Activated CD4-positive, alpha-beta T cell treated with anti-CD3 and anti-CD28 coated beads, Interleukin-2, Interleukin-4, amounts not matched to agents 100 ng/mL and 50 ng/mL, durations not matched to agents 16 hours and 8 hours (primary cell): Measurements from ENCODE around the gene GABBR2.
A peak's percentile ranks its signal among the peaks of the same experiment; 100 is the strongest.
"Not testable (repeated sequence)": the region's sequence is repeated elsewhere in the genome, so short reads cannot be mapped to it uniquely, and the experiment has no call there.

Experiments
- DNase-seq: peaks from one replicate; pipeline ENCODE4 v3.0.0-alpha.2; 2020; ENCODE audit warnings: low spot score

GABBR2 gene

DNA sequence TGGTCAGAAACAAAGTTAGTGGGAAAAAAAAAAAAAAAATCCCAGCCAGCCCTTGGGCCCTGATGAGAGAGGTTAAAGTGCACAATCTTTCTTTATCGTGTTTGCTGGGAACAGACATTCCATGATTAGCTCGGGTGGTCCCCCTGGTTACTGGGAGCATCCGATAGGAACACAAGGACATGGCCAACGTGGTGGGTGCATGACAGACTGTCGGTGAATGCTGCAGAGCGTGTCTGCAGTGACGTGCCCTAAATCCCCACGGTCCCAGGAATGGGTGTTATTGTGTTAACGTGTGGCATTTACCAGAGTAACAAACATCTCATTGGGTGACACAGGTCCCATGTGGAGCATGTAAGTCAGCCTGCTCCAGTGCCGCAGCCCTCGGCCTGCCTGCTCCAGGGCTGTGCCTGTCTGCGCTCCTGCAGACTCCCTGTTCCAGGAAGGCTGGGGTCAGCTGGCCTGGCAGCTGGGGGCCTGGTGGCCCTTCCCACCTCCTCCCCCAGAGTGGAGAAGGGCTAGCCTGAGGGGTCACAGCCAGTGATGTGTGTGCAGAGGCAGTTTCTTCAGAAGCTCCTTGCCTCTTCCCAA is 419.0 kb downstream of the GABBR2 start:
- DNase-seq, result no peak

DNA sequence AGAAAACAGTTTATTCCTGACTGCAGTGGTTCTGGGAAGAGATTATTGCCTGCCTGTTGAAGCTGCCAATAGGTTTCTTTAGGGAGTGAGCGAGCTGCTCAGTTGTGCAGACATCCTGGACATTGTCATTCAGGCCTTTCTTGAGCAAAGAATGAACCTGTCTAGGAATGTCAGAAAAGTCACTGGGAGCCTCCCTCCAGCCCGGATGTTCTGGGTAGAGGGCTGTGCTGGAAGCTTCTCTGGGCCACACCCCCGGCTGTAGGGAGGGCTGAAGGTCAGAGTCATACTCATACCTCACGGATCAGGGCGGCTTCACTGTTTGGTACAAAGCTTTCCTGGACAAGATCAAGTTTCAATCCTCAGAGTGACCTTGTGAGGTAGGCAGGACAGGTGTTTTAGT is 419.9 kb downstream of the GABBR2 start:
- DNase-seq, result no peak

DNA sequence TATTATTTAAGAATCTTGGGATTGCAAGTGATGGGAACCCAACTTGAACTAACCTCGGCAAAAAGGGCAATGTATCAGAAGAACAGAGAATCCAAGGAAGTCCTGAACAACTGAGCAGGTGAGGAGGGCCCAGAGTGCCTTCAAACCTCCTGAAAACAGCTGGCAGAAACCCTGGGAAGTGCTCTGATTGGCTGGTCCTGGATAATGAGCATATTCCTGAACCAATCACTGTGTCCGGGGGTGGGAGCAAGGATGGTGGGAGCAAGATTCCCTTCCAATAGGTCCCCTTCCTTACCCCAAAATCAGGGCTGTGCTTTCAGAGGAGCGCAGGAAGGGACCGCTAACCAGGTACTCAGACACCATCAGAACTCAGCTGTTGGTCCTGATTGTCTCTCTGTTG is 421.4 kb downstream of the GABBR2 start:
- DNase-seq, result no peak

DNA sequence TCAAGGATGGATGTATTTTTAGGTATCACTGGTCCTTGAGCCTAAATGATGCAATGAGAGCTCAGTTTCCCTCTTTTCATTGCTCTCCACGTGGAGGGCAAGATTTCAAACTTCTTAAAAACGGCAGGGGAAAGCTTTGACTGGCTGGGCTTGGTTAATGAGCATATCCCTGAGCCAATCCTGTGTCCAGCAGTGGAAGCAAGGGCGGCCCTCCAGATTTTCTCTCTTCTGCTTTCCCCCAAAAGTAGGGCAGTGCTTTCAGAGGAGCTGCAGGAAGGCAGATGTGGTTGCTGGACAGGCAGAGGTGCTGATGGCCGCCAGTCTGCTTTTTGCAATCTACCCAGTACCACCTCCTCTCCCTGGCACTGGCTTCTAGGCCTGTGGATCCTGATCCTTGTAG is 423.3 kb downstream of the GABBR2 start:
- DNase-seq, result no peak

DNA sequence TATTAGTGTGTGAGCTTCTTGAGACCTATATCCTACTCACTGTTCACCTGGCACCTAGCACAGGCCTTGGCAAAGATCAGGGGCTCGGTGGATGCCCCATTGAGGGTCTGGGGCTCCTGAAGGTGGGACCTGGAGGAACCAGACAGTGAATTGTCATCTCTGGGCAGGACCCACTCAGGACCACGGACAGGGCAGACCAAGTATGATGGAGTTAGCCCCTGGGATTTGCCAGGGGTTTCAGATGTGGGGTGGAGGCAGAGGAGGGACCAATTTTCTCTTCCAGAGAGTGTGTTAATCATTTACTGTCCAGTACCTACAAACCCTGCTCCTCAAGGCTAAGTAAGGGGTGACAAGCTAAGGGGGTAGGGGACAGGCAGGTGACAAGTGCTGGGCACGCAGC is 424.0 kb downstream of the GABBR2 start:
- no peak for DNase-seq

DNA sequence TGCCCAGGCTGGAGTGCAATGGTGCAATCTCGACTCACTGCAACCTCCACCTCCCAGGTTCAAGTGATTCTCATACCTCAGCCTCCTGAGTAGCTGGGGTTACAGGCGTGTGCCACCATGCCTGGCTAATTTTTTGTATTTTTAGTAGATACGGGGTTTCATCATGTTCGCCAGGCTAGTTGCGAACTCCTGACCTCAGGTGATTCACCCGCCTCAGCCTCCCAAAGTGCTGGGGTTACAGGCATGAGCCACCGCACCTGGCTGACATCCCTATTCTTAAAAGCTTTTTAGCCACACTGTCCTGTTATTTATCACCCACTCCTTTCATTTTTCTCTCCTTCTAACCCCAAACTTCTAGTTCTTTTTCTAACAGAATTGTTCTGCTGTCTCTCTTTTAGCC is 425.6 kb downstream of the GABBR2 start:
- not testable (repeated sequence) for DNase-seq

DNA sequence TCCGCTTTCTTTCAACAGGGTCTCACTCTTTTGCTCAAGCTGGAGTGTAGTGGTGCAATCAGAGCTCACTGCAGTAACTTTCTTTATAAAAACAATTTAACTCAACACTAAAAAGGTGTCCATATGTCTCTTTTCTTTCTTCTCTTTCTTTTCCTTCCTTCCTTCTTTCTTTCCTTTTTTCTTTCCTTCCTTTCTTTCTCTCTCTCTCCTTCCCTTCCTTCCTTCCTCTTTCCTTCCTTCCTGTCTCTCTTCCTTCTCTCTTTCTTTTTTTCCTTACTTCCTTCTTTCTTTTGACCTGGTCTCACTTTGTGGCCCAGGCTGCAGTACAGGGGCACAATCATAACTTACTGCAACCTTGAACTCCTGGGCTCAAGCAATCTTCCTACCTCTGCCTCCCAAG is 427.5 kb downstream of the GABBR2 start:
- no peak for DNase-seq

DNA sequence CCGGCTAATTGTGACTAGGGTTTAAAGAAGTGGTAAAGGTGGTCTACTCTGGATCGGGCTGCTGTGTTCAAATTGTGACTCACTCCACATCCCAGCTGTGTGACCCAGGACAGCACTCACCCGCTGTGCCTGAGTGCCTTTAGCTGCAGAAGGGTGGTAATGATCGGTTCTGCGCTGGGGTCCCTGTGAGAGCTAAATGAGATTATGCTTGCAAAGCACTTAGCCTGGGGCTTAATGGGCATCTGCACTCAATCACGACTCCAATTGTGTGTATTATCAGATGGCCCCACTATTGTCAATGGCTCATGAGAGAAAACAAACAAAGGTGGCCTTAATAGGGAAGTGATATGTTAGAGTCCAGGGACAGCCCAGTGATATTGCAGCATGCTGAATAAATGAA is 428.2 kb downstream of the GABBR2 start:
- no peak for DNase-seq

DNA sequence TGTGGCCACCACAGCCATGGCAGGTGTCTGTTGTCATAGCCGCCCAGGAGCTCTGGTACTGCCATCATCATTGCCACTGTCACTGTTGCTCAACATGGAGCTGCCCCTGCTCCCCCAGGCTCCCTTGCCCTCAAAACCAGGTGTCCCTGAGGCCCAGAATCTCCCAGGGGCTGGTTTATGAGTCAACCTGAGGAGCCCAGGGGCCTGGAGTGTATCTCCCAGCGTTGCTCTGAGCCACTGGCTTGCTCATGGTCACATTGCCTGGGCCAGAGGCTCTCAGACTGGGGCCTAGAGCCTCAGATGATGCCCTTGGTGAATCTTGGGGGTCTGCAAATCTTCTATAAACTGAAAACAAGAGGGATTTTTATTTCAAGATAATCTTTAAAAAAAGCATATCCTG is 428.6 kb downstream of the GABBR2 start:
- no peak for DNase-seq

DNA sequence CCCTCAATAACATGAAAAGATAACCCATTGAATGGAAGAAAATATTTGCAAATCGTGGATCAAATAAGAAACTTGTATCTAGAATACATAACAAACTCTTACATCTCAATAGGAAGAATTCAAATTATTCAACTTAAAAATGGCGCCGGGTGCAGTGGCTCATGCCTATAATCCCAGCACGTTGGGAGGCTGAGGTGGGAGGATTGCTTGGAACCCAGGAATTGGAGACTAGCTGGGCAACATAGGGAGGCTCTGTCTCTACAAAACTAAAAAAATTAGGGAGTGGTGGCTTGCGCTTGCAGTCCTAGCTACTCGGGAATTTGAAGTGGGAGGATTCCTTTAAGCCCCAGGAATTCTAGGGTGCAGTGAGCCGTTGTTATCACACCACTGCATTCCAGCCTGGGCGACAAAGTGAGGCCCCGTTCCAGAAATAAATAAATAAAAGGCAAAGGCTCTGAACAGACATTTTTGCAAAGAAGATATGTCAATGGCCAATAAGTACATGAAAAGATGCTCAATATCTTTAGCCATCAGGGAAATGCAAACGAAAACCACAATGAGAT is 431.7 kb downstream of the GABBR2 start:
- DNase-seq, result no peak

DNA sequence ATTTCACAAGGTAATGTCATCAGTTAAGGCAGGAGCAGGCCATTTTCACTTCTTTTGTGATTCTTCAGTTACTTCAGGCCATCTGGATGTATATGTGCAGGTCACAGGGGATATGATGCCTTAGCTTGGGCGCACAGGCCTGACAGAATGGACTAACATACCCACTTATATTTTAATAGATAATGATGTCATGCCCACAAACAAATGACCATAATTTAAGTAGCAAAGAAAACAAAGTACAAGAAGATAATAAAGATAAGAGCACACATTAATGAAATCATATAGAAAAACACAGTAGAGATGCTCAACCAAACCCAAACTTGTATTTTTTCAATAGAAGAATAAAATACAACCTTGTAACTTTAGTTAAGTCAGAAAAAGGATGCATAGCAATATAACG is 433.6 kb downstream of the GABBR2 start:
- no peak for DNase-seq

DNA sequence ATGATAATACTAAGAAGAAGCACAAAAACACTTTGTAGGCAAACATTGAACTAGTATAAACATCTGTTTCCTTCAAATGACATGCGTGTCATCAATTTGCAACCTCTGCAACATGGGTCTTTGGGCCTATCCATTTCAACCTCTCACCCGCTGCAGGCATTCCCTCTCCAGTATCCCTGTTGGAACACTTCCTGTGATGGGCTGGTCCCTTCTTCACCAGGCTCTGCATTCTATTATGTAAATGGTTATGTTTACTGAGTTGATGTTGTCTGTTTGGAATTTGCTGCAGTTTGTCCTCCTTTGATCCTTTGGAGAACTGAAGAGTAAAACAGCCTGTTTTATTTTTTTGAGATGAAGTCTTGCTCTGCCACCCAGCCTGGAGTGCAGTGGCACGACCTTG is 436.7 kb downstream of the GABBR2 start:
- no peak for DNase-seq

DNA sequence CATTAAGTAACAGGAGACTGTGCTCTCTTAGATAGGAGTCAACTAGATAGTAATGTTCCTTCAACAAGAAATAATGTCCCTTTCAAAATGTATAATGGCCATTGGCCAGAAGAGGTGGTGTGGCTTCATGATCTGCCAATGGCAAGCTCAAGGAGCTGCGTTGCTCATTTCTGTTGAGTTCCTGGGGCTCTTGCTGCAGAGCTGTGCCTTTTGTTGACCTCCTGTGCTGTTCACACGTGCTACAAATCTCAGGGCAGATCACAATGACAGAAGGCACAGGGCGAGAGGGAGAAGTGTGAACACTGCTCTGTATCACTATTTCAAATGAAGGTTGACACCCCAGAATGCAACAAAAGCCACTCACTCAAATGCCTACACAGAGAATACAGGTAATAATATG is 437.3 kb downstream of the GABBR2 start:
- no peak for DNase-seq

DNA sequence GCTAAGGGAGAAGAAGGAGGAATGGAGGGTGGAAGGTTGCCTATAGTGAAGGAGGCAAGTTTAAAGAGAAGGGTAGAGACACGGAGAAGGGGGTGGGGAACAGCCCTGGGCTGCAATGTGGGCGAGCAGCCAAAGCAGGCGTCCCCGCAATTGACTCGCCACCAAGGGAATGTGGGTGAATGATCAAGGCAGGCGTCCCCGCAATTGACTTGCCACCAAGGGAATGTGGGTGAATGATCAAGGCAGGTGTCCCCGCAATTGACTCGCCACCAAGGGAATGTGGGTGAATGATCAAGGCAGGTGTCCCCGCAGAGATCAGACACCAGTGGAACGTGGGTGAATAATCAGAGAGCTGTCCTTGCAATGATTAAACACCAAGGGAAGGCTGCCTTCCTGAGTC is 438.5 kb downstream of the GABBR2 start:
- DNase-seq, result not testable (repeated sequence)

DNA sequence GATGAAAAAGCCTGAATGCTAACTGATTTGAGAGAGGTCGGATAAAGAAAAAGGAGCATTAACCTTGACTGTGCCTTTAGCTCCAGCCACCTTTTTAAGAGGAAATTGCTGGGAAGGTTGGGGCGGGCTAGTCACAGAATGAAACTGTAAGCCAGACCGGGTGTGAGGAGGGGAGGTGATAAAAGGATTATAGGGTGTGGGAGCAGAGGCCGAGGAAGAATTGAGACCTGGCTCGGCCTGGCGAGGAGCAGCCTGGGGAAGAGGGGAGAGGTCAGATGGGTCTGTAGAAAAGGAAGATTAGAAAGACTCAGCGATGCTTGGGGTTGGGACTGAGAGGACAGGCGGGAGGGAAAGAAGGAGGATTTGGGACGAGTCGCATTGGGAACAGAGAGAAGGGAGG is 439.1 kb downstream of the GABBR2 start:
- not testable (repeated sequence) for DNase-seq

DNA sequence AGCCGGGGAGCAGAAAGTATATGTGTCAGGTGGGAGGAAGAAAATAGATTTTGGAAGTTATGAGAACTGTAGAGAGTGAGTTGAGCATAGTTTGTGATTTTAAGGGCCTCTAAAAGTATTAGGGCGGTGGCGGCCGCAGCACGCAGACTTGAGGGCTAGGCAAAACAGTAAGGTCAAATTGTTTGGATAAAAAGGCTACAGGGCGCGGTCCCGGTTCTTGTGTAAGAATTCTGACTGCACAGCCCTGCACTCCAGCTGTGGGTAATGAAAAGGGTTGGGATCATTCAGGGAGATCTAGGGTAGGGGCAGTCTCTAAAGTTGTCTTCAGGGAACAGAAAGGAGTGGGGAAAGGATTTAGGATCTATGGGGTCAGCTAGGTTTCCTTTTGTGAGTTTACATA is 441.2 kb downstream of the GABBR2 start:
- not testable (repeated sequence) for DNase-seq

DNA sequence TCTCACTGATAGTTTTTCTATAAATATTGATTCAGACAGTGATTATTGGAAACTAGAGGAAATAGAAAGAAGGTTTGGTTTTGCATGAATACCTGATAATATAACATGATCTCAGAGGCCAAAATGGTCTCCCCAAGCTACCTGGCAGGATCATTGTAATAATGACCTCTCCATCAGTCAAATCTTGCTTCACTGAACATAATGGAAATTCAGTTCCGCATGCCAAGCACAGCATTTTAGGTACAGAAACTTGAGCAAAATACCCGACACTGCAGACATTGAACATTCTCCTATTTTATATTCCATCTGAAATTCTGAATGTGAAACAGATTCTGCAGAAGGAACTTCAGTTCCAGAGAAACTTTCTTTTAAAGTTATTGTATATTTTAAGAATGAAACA is 444.2 kb downstream of the GABBR2 start:
- DNase-seq, result no peak

DNA sequence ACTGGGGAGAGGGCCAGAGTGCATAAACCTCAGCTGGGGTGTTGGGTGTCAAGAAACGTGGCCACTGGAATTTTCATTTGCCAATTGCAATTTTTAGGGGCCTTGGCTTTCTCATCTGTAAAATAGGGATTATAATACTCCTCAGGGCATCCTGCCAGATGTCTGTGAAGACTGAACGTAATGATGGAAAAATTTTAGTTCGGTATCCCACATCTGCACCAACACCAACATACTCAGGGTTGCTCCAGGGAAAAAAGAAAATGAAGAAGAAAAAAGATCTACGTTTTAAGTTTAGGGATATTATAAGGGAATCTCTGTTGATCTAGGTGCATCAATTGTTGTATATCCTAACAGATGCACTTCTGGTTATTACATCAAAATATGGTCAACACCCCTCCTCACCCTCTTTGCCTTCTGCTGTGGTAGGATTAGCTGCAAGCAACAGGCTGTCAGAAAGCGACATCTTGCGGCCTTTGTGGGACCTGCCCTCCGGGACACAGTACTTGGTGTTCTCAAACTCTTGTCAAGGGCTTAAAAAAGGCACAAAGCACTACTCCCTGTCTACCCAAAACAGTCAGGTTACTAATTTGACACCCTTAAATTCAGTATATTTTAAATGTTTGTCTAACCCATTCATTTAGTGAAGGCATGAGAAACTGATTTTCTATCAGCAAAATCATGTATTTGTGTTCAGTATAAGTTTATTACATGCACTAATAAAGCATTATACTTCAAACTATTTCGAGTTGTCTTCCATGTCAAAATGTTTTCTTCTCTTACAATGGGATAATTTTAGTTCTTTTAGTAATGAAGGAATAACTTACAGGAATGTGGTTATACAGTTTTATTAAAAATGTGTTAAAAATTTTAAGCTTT is 445.0 kb downstream of the GABBR2 start:
- peak; percentile 85 for DNase-seq

DNA sequence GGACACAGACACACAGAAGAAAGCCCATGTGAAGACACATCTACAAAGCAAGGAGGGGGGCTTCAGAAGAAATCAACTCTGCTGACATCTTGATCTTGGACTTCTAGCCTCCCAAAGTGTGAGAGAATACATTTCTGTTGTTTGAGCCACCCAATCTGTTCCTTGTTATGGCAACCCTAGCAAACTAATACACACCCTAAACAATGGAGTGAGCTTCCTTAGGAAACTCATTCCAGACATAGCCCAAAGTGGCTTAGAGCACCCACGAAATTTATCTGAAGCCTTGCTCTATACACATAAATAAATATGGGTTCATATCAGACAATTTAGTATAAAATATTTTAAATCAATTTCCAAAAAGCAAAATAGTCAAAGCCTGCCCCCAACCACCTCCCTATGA is 445.7 kb downstream of the GABBR2 start:
- DNase-seq, result no peak

DNA sequence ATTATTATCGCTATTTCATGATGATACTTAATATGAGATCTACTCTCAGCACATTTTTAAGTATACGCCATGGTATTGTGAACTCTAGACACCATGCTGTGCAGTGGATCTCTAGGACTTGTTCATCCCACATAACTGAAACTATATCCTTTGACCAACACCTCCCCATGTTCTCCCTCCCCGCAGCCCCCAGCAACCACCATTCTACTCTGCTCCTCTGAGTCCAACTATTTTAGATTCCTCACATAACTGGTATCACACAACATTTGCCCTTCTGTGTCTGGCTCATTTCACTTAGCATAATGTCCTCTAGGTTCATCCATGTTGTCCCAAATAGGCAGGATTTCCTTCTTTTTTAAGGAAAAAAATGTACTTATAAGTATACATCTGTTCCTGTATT is 446.7 kb downstream of the GABBR2 start:
- DNase-seq, result no peak

DNA sequence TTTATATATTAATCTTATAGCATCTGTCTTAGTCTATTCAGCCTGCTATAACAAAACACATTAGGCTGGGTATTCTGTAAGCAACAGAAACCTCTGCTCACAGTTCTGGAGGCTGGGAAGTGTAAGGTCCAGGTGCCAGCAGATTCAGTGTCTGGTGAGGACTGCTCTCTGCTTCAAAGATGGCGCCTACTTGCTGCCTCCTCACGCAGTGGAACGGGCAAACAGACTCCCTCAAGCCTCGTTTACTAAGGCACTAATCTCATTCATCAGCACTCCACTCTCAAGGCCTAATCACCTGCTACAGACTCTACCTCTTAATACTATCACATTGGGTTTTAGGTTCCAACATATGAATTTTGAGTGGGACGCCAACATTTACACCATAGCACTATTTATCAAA is 448.1 kb downstream of the GABBR2 start:
- no peak for DNase-seq

DNA sequence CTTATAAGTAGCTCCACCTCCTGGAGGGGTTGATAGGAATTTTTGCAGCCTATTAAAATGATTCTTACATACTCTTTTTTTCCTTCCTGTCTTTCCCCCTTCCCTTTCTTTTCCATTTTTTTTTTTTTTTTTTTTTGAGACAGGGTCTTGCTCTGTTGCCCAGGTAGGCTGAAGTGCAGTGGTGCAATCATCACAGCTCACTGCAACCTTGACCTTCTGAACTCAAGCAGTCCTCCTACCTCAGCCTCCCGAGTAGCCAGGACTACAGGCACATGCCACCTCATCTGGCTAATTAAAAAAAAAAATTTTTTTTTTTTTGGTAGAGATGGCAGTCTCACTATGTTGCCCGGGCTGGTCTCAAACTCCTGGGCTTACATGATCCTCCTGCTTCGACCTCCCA is 448.9 kb downstream of the GABBR2 start:
- DNase-seq, result no peak

DNA sequence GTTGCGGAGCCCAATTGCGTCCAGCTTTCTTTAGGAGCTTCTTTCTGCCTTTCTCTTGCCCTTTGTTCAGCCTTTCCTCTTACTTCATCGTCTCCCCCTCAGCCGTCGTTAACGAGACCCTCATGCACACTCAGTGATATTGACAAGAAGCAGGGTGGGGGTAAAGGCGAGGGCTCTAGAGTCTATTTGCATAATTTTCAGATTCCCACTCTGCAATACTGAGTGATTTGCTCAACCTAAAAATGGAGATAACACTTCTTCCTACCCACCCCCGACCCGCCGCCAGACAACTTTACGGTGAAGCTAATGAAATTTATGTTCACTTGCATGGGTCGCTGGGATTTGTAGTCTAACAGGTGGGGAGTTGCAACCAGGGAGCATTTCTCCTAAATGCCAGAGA is 452.0 kb downstream of the GABBR2 start:
- DNase-seq, result peak; percentile 32
